HFFc6 (cell line): ENCODE data around the gene ETV3L. TPM values are rescaled to one million over a fixed set of nuclear protein-coding genes. Genes with fewer than 3 reads are reported as not detected.

Experiments used
- DNase-seq: peaks from one replicate; pipeline ENCODE4 v3.0.0-alpha.2; 2018
- H3K27ac Mint-ChIP-seq: 2 replicates; pipeline ENCODE4 v1.8.0; 2020; ENCODE audit warnings: mild to moderate bottlenecking, mixed read lengths
- H3K27me3 Mint-ChIP-seq: 2 replicates; pipeline ENCODE4 v1.8.0; 2021; ENCODE audit warnings: mild to moderate bottlenecking, moderate library complexity, mixed read lengths; ENCODE audit not compliant: insufficient read depth
- H3K36me3 Mint-ChIP-seq: 2 replicates; pipeline ENCODE4 v1.8.0; 2021; ENCODE audit warnings: low read depth, mixed read lengths
- H3K4me1 Mint-ChIP-seq: 2 replicates; pipeline ENCODE4 v1.8.0; 2020; ENCODE audit warnings: low read depth, mixed read lengths
- H3K4me3 Mint-ChIP-seq: 2 replicates; pipeline ENCODE4 v1.8.0; 2020; ENCODE audit warnings: mild to moderate bottlenecking, moderate library complexity, mixed read lengths
- H3K9me3 Mint-ChIP-seq: 2 replicates; pipeline ENCODE4 v1.8.0; 2020; ENCODE audit warnings: mild to moderate bottlenecking, mixed read lengths
- CTCF ChIP-seq: fragments of 200-600 bp; sonication (generic); IDR thresholded peaks from 2 replicates; pipeline ENCODE4 v1.5.0; 2021; ENCODE audit warnings: antibody characterized with exemption, mild to moderate bottlenecking
- total RNA-seq, 6 experiments: library from RNA; stranded (reverse); fragmentation: NEBNext Ultra II Directional; extraction: Animal tissue kit (Norgen Biotek cat#: 25700); gene quantifications; 2 replicates in 1 of 6; 3 replicates in 5 of 6; pipeline ENCODE4 v1.2.3, GENCODE V29; 2021

ETV3L gene
- total RNA-seq, 6 experiments from 2014 or later, result not detected

GRCh38 chr1:157135646-157136045 is 36.0 kb upstream of the ETV3L start:
- H3K4me3 Mint-ChIP-seq, result peak overlapping the region; percentile 99
- H3K36me3 Mint-ChIP-seq, result peaks cover 43% of the 10 kb centered on the region
- H3K27ac Mint-ChIP-seq, result peak overlapping the region; percentile 31
- no peaks in the 10 kb centered on the region; the same call in 1 of the 2 replicates for H3K9me3 Mint-ChIP-seq
- H3K27me3 Mint-ChIP-seq, result peaks cover 4% of the 10 kb centered on the region
- peaks cover 35% of the 10 kb centered on the region for H3K4me1 Mint-ChIP-seq
- no peak for DNase-seq
- TF ChIP-seq CTCF, result no peak

GRCh38 chr1:157135070-157135469 is 35.5 kb upstream of the ETV3L start:
- peaks cover 4% of the 10 kb centered on the region for H3K27me3 Mint-ChIP-seq
- peaks cover 45% of the 10 kb centered on the region for H3K36me3 Mint-ChIP-seq
- H3K4me1 Mint-ChIP-seq, result peaks cover 35% of the 10 kb centered on the region
- no peaks in the 10 kb centered on the region; the same call in 1 of the 2 replicates for H3K9me3 Mint-ChIP-seq
- no peak for DNase-seq
- H3K27ac Mint-ChIP-seq, result peak overlapping the region; percentile 31
- no peak overlapping the region for H3K4me3 Mint-ChIP-seq
- no peak for TF ChIP-seq CTCF

- DNase-seq, result no peak
- H3K36me3 Mint-ChIP-seq, result peaks cover 45% of the 10 kb centered on the region
- H3K4me3 Mint-ChIP-seq, result no peak overlapping the region
- no peak for TF ChIP-seq CTCF
- H3K4me1 Mint-ChIP-seq, result peaks cover 32% of the 10 kb centered on the region
- peaks cover 6% of the 10 kb centered on the region for H3K27me3 Mint-ChIP-seq
- H3K27ac Mint-ChIP-seq, result peak overlapping the region; percentile 36
- H3K9me3 Mint-ChIP-seq, result no peaks in the 10 kb centered on the region; the same call in 1 of the 2 replicates
Measured at GRCh38 chr1:157134442-157134841, 34.8 kb upstream of the ETV3L start.

- TF ChIP-seq CTCF, result no peak
- H3K4me1 Mint-ChIP-seq, result peaks cover 24% of the 10 kb centered on the region
- H3K9me3 Mint-ChIP-seq, result no peaks in the 10 kb centered on the region; the same call in 1 of the 2 replicates
- H3K4me3 Mint-ChIP-seq, result no peak overlapping the region
- H3K27me3 Mint-ChIP-seq, result peaks cover 6% of the 10 kb centered on the region
- peaks cover 48% of the 10 kb centered on the region for H3K36me3 Mint-ChIP-seq
- H3K27ac Mint-ChIP-seq, result 0 out of 2 replicates have a peak overlapping the region, but pooled peaks have one; percentile 4
- no peak for DNase-seq
Measured at GRCh38 chr1:157133426-157133825, 33.8 kb upstream of the ETV3L start.

- H3K9me3 Mint-ChIP-seq, result no peaks in the 10 kb centered on the region; the same call in 1 of the 2 replicates
- TF ChIP-seq CTCF, result no peak
- peaks cover 4% of the 10 kb centered on the region for H3K27me3 Mint-ChIP-seq
- peaks cover 24% of the 10 kb centered on the region for H3K4me1 Mint-ChIP-seq
- no peak overlapping the region for H3K4me3 Mint-ChIP-seq
- no peak for DNase-seq
- H3K36me3 Mint-ChIP-seq, result peaks cover 55% of the 10 kb centered on the region
- H3K27ac Mint-ChIP-seq, result no peak overlapping the region
Measured at GRCh38 chr1:157132616-157133167, 33.1 kb upstream of the ETV3L start.
